Hematopoietic multipotent progenitor cell treated with erythropoietin and hydrocortisone succinate and interleukin-3 and kit ligand, for 17 days (in vitro differentiated cells): ENCODE results near the gene ZBTB44.
"Not testable (repeated sequence)": the region's sequence is repeated elsewhere in the genome, so short reads cannot be mapped to it uniquely, and the experiment has no call there.

ENCODE experiments used
- DNase-seq: peaks from one replicate; pipeline ENCODE4 v3.0.0-alpha.2; 2015; ENCODE audit warnings: low spot score

Gene ZBTB44

GRCh38 chr11:130198292-130198691 lies 116.4 kb downstream of the ZBTB44 start:
- no peak for DNase-seq

- DNase-seq: no peak
Measured at GRCh38 chr11:130197386-130198035, 117.2 kb downstream of the ZBTB44 start.

GRCh38 chr11:130194241-130195023 lies 120.3 kb downstream of the ZBTB44 start:
- no peak for DNase-seq

- DNase-seq: not testable (repeated sequence)
Measured at GRCh38 chr11:130193551-130193950, 121.2 kb downstream of the ZBTB44 start.

GRCh38 chr11:130192845-130193267 lies 121.9 kb downstream of the ZBTB44 start:
- DNase-seq: no peak

- DNase-seq: no peak
Measured at GRCh38 chr11:130191896-130192295, 122.8 kb downstream of the ZBTB44 start.

- no peak for DNase-seq
Measured at GRCh38 chr11:130190371-130190881, 124.3 kb downstream of the ZBTB44 start.

GRCh38 chr11:130189492-130190210 lies 125.1 kb downstream of the ZBTB44 start:
- DNase-seq: no peak

GRCh38 chr11:130188585-130189347 lies 126.0 kb downstream of the ZBTB44 start:
- no peak for DNase-seq

GRCh38 chr11:130188047-130188446 lies 126.7 kb downstream of the ZBTB44 start:
- no peak for DNase-seq

GRCh38 chr11:130187096-130187495 lies 127.6 kb downstream of the ZBTB44 start:
- DNase-seq: no peak

GRCh38 chr11:130183878-130184610 lies 130.7 kb downstream of the ZBTB44 start:
- DNase-seq: no peak

GRCh38 chr11:130181295-130182272 lies 133.1 kb downstream of the ZBTB44 start:
- DNase-seq: no peak

- DNase-seq: no peak
Measured at GRCh38 chr11:130180896-130181294, 133.8 kb downstream of the ZBTB44 start.

GRCh38 chr11:130180491-130180890 lies 134.2 kb downstream of the ZBTB44 start:
- no peak for DNase-seq

GRCh38 chr11:130179396-130180306 lies 135.1 kb downstream of the ZBTB44 start:
- no peak for DNase-seq

- DNase-seq: no peak
Measured at GRCh38 chr11:130178441-130179339, 136.0 kb downstream of the ZBTB44 start.

GRCh38 chr11:130177782-130178181 lies 136.9 kb downstream of the ZBTB44 start:
- no peak for DNase-seq
